WTC11 (cell line): ENCODE data around the gene ATP11A. TPM values are rescaled to one million over a fixed set of nuclear protein-coding genes. Genes with fewer than 3 reads are reported as not detected.

Source experiments
- ATAC-seq: fragments of 200-7000 bp; cut with Tn5 transposase; 2 replicates; pipeline ENCODE4 v1.10.0; 2021; ENCODE audit warnings: mild to moderate bottlenecking, moderate library complexity
- CTCF ChIA-PET: fragments of 300-600 bp; sonication (Branson Sonifier 250); formaldehyde crosslinking; loops from one replicate; lab custom pipeline; 2021; ENCODE audit warnings: antibody characterized with exemption; lab: Charles Lee
- POLR2A ChIA-PET: fragments of 350-600 bp; sonication (Branson Sonifier 250); formaldehyde crosslinking; loops from one replicate; lab custom pipeline; 2021; ENCODE audit warnings: antibody characterized with exemption; lab: Charles Lee
- DNase-seq: peaks from one replicate; pipeline ENCODE4 v3.0.0; 2021; ENCODE audit warnings: low spot score
- H3K27ac Mint-ChIP-seq: 2 replicates; pipeline ENCODE4 v1.8.0; 2021; ENCODE audit warnings: mixed read lengths
- H3K27me3 Mint-ChIP-seq: 2 replicates; pipeline ENCODE4 v1.8.0; 2021; ENCODE audit warnings: low read depth, mild to moderate bottlenecking, moderate library complexity, mixed read lengths
- H3K36me3 Mint-ChIP-seq: 2 replicates; pipeline ENCODE4 v1.8.0; 2021; ENCODE audit warnings: mixed read lengths
- H3K4me1 Mint-ChIP-seq: 2 replicates; pipeline ENCODE4 v1.8.0; 2022; ENCODE audit warnings: mixed read lengths
- H3K4me3 Mint-ChIP-seq: 2 replicates; pipeline ENCODE4 v1.8.0; 2021; ENCODE audit warnings: mild to moderate bottlenecking, moderate library complexity, mixed read lengths
- H3K9me3 Mint-ChIP-seq: 2 replicates; pipeline ENCODE4 v1.8.0; 2021; ENCODE audit warnings: mixed read lengths
- ATF1 ChIP-seq: sonication (generic); formaldehyde crosslinking; IDR thresholded peaks from 2 replicates; pipeline ENCODE4 v1.8.1; 2023; ENCODE audit warnings: mild to moderate bottlenecking, moderate library complexity, missing genetic modification reagents
- ATF2 ChIP-seq: sonication (generic); formaldehyde crosslinking; IDR thresholded peaks from 2 replicates; pipeline ENCODE4 v1.8.1; 2022; ENCODE audit warnings: low read depth, missing genetic modification reagents, borderline replicate concordance
- ATF6 ChIP-seq: sonication (generic); formaldehyde crosslinking; IDR thresholded peaks from 2 replicates; pipeline ENCODE4 v1.8.1; 2023; ENCODE audit warnings: mild to moderate bottlenecking, missing genetic modification reagents
- CBFB ChIP-seq: sonication (generic); formaldehyde crosslinking; IDR thresholded peaks from 2 replicates; pipeline ENCODE4 v1.8.1; 2022; ENCODE audit warnings: mild to moderate bottlenecking, low read depth, missing genetic modification reagents
- CREM ChIP-seq: sonication (generic); formaldehyde crosslinking; IDR thresholded peaks from 2 replicates; pipeline ENCODE4 v1.8.1; 2022; ENCODE audit warnings: mild to moderate bottlenecking, missing genetic modification reagents, moderate library complexity
- E2F5 ChIP-seq: sonication (generic); formaldehyde crosslinking; IDR thresholded peaks from 2 replicates; pipeline ENCODE4 v1.8.1; 2022; ENCODE audit warnings: mild to moderate bottlenecking, moderate library complexity, missing genetic modification reagents
- ELF4 ChIP-seq: sonication (generic); formaldehyde crosslinking; IDR thresholded peaks from 2 replicates; pipeline ENCODE4 v1.8.1; 2022; ENCODE audit warnings: low read depth, mild to moderate bottlenecking, moderate library complexity, missing genetic modification reagents
- EMX1 ChIP-seq: fragments of 250-450 bp; sonication (Bioruptor Pico); IDR thresholded peaks from 2 replicates; pipeline ENCODE4 v1.8.0; 2021; ENCODE audit warnings: mild to moderate bottlenecking
- MYBL2 ChIP-seq: sonication (generic); formaldehyde crosslinking; IDR thresholded peaks from 2 replicates; pipeline ENCODE4 v1.8.1; 2023; ENCODE audit warnings: mild to moderate bottlenecking, moderate library complexity, missing genetic modification reagents
- NR1H2 ChIP-seq: sonication (generic); formaldehyde crosslinking; IDR thresholded peaks from 2 replicates; pipeline ENCODE4 v1.9.0; 2021; ENCODE audit warnings: mild to moderate bottlenecking, moderate library complexity, missing genetic modification reagents
- SMAD4 ChIP-seq: sonication (generic); formaldehyde crosslinking; IDR thresholded peaks from 2 replicates; pipeline ENCODE4 v1.8.0; 2022; ENCODE audit warnings: mild to moderate bottlenecking, missing genetic modification reagents
- ZNF232 ChIP-seq: sonication (generic); formaldehyde crosslinking; IDR thresholded peaks from 2 replicates; pipeline ENCODE4 v1.8.0; 2022; ENCODE audit warnings: mild to moderate bottlenecking, missing genetic modification reagents
- ZNF532 ChIP-seq: fragments of 250-450 bp; sonication (Bioruptor Pico); IDR thresholded peaks from 2 replicates; pipeline ENCODE4 v1.9.0; 2021; ENCODE audit warnings: mild to moderate bottlenecking, borderline replicate concordance
- ZSCAN18 ChIP-seq: fragments of 250-450 bp; sonication (Bioruptor Pico); IDR thresholded peaks from 2 replicates; pipeline ENCODE4 v2.1.2; 2022; ENCODE audit warnings: mild to moderate bottlenecking, moderate library complexity
- total RNA-seq: library from RNA; stranded (reverse); gene quantifications from 3 replicates; pipeline ENCODE4 v1.2.3, GENCODE V29; 2021

ATP11A gene
- total RNA-seq, 1 experiment from 2014 or later, result 100 TPM

- H3K36me3 Mint-ChIP-seq, result no peaks in the 10 kb centered on the region
- TF ChIP-seq CBFB (no peak), ZNF232 (CRISPR knock-in tag) (no peak), EMX1 (CRISPR knock-in tag) (no peak), E2F5 (CRISPR knock-in tag) (no peak)
- TF ChIP-seq, all 79 proteins: peak for 0
- Mint-ChIP-seq H3K27ac (no peak overlapping the region), H3K27me3 (no peaks in the 10 kb centered on the region), H3K4me3 (no peak overlapping the region), H3K4me1 (peaks cover 7% of the 10 kb centered on the region), H3K9me3 (no peaks in the 10 kb centered on the region)
- CTCF ChIA-PET, result interaction anchor here (1.4 kb wide), 1 partner anchor 12 kb away, joined by 5 read pairs; no protein-coding TSS in a partner anchor
- no peak for DNase-seq
- POLR2A ChIA-PET, result no interaction called here
- no peak for ATAC-seq
Observed at GRCh38 chr13:112652512-112653070, 37.2 kb upstream of the ATP11A start.

- Mint-ChIP-seq H3K27me3 (no peaks in the 10 kb centered on the region), H3K4me1 (peaks cover 3% of the 10 kb centered on the region), H3K36me3 (no peaks in the 10 kb centered on the region), H3K27ac (no peak overlapping the region), H3K9me3 (no peaks in the 10 kb centered on the region), H3K4me3 (no peak overlapping the region)
- TF ChIP-seq EMX1 (CRISPR knock-in tag) (no peak), ZSCAN18 (CRISPR knock-in tag) (no peak), ATF2 (CRISPR knock-in tag) (no peak), CREM (CRISPR knock-in tag) (no peak), SMAD4 (CRISPR knock-in tag) (no peak), MYBL2 (CRISPR knock-in tag) (no peak), ATF1 (CRISPR knock-in tag) (no peak), NR1H2 (CRISPR knock-in tag) (no peak), ELF4 (CRISPR knock-in tag) (no peak), ZNF532 (CRISPR knock-in tag) (no peak), ATF6 (CRISPR knock-in tag) (no peak)
- POLR2A ChIA-PET, result no interaction called here
- ATAC-seq (no peak), DNase-seq (no peak)
- CTCF ChIA-PET, result interaction anchor here (1.4 kb wide), 1 partner anchor 12 kb away, joined by 5 read pairs; no protein-coding TSS in a partner anchor
Observed at GRCh38 chr13:112653071-112653470, 36.8 kb upstream of the ATP11A start.
